Tibial artery (tissue), 4 donors: Measurements from ENCODE around the gene MAD1L1.

Experiments
- DNase-seq, 2 donors: peaks; one replicate each; pipeline ENCODE4 v3.0.0-alpha.2; 2019
- H3K27ac ChIP-seq, 2 donors: fragments of 200-600 bp; sonication (generic) in 1 of 2; 1 replicate in 1 of 2; 2 replicates in 1 of 2; pipeline ENCODE4 v1.5.1; 2018 to 2019; ENCODE audit warnings: mild to moderate bottlenecking in 1 of 2
- H3K27me3 ChIP-seq, 2 donors: fragments of 200-600 bp; sonication (generic) in 1 of 2; one replicate each; pipeline versions ENCODE4 v1.5.1 to v1.6.0; 2016 to 2019
- H3K36me3 ChIP-seq, 3 donors: fragments of 200-600 bp; sonication (generic) in 2 of 3; one replicate each; pipeline ENCODE4 v1.5.1; 2016 to 2019; ENCODE audit warnings: mild to moderate bottlenecking in 2 of 3
- H3K4me1 ChIP-seq, 4 donors: fragments of 200-600 bp; sonication (generic) in 2 of 4; 1 replicate in 3 of 4; 2 replicates in 1 of 4; pipeline ENCODE4 v1.5.1; 2016 to 2019
- H3K4me3 ChIP-seq, 2 donors: fragments of 200-600 bp; sonication (generic) in 1 of 2; 1 replicate in 1 of 2; 2 replicates in 1 of 2; pipeline ENCODE4 v1.5.1; 2018 to 2019; ENCODE audit warnings: mild to moderate bottlenecking in 2 of 2
- H3K9me3 ChIP-seq, 3 donors: fragments of 200-600 bp; sonication (generic) in 1 of 3; one replicate each; pipeline ENCODE4 v1.5.1; 2016 to 2019
- intact Hi-C: fragments of 100-400 bp; cut with DNase I; formaldehyde crosslinking; loops from one replicate; pipeline ENCODE4 v1.15.0; 2023; ENCODE audit warnings: low total_unique reads
- TF ChIP-seq, protein P1 (sequence below), 2 experiments: fragments of 200-600 bp in 1 of 2; fragments of 450-650 bp in 1 of 2; IDR thresholded peaks; one replicate each; pipeline ENCODE4 v1.5.1; 2017 to 2019; ENCODE audit warnings: antibody characterized with exemption in 2 of 2, mild to moderate bottlenecking in 1 of 2, moderate library complexity in 1 of 2

The MAD1L1 gene

DNA sequence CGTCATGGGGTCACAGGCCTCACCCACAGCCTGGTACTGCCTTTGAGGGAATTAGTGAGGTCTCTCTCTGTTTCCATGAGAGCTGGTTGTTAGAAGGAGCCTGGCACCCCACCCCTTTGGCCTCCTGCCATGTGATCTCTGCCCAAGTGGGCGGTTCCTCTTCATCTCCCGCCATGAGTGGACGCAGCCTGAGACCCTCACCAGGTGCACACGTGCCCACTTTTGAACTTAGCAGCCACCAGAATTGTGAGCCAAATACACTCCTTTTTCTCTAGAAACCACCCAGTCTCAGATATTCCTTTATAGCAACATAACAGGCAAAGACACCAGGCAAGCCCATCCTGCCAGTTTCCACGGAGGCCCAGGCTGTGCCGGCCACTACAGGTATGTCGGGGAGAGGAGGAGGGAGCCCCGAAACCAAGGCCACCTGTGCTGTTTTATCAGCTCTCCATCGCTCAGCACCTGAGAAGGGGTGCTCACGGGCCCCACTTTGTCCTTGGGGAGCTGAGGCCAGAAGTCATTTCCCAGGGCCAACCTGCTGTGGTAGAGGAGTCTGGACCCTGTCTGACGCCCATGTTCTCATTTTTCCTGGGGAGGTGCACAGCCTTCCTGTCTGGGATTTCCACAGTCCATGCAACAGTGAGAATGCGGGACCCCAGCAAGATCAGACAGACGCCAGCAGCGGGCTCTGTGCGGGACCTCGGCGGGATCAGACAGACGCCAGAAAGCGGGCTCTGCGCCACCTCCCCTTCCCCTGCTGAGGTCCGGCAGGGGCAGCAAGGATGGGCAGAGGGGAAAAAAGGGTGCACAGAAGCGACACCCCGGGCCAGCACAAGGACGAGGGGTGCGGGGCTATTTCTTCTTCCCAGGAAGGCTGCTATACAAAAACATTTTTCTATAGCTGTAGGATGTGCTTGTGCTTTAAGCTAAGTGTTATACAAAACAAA lies 342.2 kb downstream of the MAD1L1 start:
- TF ChIP-seq, protein P1, sequence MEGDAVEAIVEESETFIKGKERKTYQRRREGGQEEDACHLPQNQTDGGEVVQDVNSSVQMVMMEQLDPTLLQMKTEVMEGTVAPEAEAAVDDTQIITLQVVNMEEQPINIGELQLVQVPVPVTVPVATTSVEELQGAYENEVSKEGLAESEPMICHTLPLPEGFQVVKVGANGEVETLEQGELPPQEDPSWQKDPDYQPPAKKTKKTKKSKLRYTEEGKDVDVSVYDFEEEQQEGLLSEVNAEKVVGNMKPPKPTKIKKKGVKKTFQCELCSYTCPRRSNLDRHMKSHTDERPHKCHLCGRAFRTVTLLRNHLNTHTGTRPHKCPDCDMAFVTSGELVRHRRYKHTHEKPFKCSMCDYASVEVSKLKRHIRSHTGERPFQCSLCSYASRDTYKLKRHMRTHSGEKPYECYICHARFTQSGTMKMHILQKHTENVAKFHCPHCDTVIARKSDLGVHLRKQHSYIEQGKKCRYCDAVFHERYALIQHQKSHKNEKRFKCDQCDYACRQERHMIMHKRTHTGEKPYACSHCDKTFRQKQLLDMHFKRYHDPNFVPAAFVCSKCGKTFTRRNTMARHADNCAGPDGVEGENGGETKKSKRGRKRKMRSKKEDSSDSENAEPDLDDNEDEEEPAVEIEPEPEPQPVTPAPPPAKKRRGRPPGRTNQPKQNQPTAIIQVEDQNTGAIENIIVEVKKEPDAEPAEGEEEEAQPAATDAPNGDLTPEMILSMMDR (IDR thresholded peaks at IDR 0.05) = no peak
- Histone ChIP-seq H3K4me1 (no peaks in the 10 kb centered on the region), H3K4me3 (no peak overlapping the region), H3K27me3 (no peaks in the 10 kb centered on the region), H3K9me3 (no peaks in the 10 kb centered on the region), H3K36me3 (peaks cover 0 to 25% (median 0%) of the 10 kb centered on the region in 3 donors), H3K27ac (no peak overlapping the region)
- intact Hi-C loops = no loop called here
- no peak for DNase-seq

DNA sequence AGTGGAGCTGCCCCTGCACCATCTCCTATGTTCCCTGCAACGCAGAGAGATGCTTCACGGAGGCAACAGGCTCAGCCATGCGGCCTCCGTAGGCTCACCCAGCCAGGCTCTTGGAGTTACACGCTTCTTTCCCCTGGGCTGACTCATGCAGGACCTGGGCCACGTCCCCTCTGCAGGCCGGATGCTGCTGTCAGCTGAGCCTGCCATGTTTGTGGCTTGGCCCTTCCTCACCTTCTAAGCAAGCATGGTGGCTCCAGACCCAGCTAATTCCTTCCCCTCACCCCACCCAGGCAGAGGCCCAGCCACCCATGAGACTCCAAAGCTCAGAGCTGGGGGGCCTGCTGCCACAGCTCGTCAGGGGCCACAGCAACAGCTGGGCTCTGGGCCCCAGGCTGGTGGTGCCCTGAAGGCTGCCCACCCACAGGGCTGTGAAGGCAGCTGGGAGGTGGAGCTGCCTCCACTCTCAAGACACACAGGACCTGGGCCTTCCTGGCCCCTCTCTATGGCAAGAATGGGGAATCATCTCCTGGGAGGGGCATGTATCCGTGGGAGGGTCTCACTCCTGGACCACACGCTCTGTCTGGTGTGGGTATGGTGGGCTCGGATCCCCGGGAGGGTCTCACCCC lies 343.1 kb downstream of the MAD1L1 start:
- no peaks in the 10 kb centered on the region for H3K4me1 ChIP-seq
- intact Hi-C loops = no loop called here
- TF ChIP-seq, protein P1 (IDR thresholded peaks at IDR 0.05) = no peak
- no peak overlapping the region for H3K27ac ChIP-seq
- H3K27me3 ChIP-seq = no peaks in the 10 kb centered on the region
- H3K9me3 ChIP-seq = no peaks in the 10 kb centered on the region
- no peak for DNase-seq
- no peak overlapping the region for H3K4me3 ChIP-seq
- peaks cover 0 to 21% (median 0%) of the 10 kb centered on the region in 3 donors for H3K36me3 ChIP-seq

DNA sequence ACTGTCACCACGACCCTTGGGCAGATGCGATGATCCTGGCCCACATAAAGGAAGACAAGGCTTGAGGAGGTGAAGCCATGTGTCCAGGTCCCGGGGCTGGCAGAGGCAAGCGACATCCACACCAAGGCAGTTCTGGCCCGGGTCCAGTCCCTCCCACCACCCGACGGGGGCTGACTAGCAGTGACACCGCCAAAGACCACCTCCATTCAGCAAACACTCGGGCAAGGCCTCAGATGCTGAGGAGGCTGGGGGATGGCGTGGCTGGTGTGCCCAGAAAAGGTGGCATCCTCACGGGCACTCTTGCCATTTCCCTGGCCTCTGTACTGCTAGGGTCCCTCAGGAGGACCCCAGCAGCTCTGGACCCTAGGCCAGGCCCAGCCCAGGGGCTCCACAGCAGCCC lies 343.7 kb downstream of the MAD1L1 start:
- Histone ChIP-seq H3K36me3 (peaks cover 0 to 21% (median 0%) of the 10 kb centered on the region in 3 donors), H3K27me3 (no peaks in the 10 kb centered on the region), H3K4me1 (no peaks in the 10 kb centered on the region), H3K9me3 (no peaks in the 10 kb centered on the region), H3K4me3 (no peak overlapping the region), H3K27ac (no peak overlapping the region)
- TF ChIP-seq, protein P1 (IDR thresholded peaks at IDR 0.05) = no peak
- no peak for DNase-seq
- intact Hi-C loops = no loop called here

DNA sequence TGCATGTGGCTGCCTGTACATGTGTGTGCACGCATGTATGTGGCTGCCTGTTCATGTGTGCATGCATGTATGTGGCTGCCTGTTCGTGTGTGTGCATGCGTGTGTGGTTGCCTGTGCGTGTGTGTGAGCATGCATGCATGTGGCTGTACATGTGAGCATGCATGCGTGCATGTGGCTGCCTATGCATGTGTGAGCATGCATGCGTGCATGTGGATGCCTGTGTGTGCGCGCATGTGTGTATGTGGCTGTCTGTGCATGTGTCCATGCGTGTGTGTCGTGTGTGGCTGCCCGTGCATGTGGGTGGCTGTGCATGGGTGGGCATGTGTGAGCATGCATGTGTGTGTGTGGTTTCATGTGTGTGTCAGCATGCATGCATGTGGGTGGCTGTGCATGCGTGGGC lies 344.3 kb downstream of the MAD1L1 start:
- H3K4me3 ChIP-seq = no peak overlapping the region
- TF ChIP-seq, protein P1 (IDR thresholded peaks at IDR 0.05) = no peak
- no peak for DNase-seq
- intact Hi-C loops = no loop called here
- H3K27ac ChIP-seq = no peak overlapping the region
- H3K9me3 ChIP-seq = no peaks in the 10 kb centered on the region
- no peaks in the 10 kb centered on the region for H3K4me1 ChIP-seq
- peaks cover 0 to 21% (median 0%) of the 10 kb centered on the region in 3 donors for H3K36me3 ChIP-seq
- H3K27me3 ChIP-seq = no peaks in the 10 kb centered on the region

DNA sequence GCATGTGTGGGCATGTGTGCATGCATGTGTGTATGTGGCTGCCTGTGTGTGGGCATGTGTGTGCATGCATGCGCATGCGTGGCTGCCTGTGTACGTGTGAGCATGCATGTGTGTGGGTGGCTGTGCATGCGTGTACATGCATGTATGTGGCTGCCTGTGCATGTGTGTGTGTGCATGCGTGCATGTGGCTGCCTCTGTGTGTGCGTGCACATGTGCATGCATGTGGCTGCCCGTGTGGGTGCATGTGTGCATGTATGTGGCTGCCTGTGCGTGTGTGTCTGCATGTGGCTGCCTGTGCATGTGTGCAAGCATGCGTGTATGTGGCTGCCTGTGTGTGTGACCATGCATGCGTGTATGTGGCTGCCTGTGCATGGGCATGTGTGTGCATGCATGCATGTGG lies 345.5 kb downstream of the MAD1L1 start:
- DNase-seq = no peak
- Histone ChIP-seq H3K36me3 (peaks cover 0 to 21% (median 0%) of the 10 kb centered on the region in 3 donors), H3K27me3 (no peaks in the 10 kb centered on the region), H3K4me3 (no peak overlapping the region), H3K4me1 (no peaks in the 10 kb centered on the region), H3K27ac (no peak overlapping the region), H3K9me3 (no peaks in the 10 kb centered on the region)
- intact Hi-C loops = no loop called here
- TF ChIP-seq, protein P1 (IDR thresholded peaks at IDR 0.05) = no peak
